GM18861 (cell line): ENCODE data around the gene SDF4.

Experiments
- ATAC-seq: cut with Tn5 transposase; IDR thresholded peaks from one replicate; pipeline ENCODE4 v1.9.1; 2021; ENCODE audit not compliant: unreplicated experiment

The SDF4 gene

GRCh38 chr1:1215080-1215676 lies 16.6 kb downstream of the SDF4 start:
- ATAC-seq = no peak

- ATAC-seq = no peak
Measured at GRCh38 chr1:1213345-1214265, 18.2 kb downstream of the SDF4 start, which contains the start of gene TNFRSF4. TSS of gene TNFRSF4 (minus strand) at chr1:1214153. CDS start at chr1:1214127, 26 bp downstream.

DNA sequence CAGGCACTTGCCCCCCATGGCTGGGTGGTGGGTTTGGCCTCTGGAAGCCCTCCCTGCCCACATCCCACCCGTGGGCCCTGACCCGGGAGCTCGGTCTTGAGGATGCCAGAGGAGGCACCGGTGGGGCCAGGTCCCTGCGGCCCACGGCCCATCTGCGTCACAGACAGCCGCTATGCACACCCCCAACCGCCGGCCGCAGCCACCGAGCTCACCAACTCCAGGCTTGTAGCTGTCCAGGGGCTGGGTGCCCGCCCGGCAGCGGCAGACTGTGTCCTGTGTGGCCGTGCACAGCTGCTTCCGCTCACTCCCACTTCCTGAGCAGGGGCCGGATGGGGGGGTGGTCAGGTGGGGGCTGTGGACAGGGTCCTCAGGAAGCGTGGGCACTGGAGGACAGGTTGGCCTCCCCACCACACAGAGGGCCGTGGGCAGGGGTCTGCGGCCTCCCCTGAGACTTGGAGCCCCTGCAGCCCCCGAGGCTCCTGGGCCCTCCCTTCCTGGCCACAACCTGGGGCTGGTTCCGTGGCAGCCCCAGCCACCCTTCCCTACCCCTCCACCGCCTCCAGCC lies 18.9 kb downstream of the SDF4 start:
- no peak for ATAC-seq

GRCh38 chr1:1211541-1212441 lies 20.0 kb downstream of the SDF4 start:
- ATAC-seq = no peak

- no peak for ATAC-seq
Measured at GRCh38 chr1:1210726-1211540, 20.9 kb downstream of the SDF4 start.

DNA sequence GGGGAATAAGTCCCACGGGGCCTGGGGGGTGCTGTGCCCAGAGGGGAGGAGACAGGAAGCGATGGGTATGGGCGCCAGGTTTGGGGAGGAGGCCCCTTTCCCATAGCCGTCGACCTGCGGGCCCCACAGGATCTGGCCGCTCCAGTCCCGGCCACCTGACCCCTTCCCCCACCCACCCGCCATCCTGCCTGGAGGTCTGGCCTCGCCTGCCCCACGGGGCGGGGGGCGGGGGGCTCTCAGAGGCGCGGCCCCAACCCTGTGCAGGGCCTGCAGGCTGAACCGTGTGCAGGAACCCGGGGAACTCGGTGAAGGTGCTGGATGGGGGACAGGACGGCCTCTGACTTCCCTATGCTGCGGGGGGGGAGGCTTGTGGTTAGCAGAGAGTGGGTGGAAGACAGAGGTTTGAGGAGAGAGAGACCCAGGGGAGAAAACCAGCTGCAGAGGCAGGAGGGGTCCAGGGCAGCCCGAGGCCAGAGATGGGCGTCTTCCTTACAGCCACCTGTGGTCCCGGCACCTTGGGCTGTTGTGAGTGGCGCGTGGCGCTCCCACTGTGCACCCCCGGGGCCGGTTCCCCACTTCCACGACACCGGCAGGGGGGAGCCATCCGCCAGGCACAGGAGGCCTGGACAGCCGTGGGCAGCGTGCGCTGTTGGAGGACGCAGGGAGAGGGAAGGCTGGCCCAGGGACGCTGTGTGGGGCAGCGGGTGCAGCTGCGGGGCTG lies 22.9 kb downstream of the SDF4 start:
- no peak for ATAC-seq

DNA sequence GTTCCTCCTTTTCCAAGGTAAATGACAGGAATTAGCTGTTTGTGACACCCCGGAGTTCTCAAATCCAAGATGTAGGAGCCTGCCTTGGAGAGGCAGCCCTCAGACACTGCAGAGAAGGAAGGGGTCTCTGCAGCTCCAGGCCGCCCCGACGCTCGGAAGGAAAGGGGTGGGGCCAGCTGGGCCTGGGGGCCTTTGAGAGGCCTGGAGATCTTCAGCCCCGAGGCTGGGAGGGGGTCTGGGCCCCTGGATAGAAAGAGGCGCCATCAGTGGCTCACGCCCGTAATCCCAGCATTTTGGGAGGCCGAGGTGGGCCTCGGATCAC lies 24.3 kb downstream of the SDF4 start:
- no peak for ATAC-seq

GRCh38 chr1:1206966-1207531 lies 24.8 kb downstream of the SDF4 start:
- ATAC-seq = no peak

DNA sequence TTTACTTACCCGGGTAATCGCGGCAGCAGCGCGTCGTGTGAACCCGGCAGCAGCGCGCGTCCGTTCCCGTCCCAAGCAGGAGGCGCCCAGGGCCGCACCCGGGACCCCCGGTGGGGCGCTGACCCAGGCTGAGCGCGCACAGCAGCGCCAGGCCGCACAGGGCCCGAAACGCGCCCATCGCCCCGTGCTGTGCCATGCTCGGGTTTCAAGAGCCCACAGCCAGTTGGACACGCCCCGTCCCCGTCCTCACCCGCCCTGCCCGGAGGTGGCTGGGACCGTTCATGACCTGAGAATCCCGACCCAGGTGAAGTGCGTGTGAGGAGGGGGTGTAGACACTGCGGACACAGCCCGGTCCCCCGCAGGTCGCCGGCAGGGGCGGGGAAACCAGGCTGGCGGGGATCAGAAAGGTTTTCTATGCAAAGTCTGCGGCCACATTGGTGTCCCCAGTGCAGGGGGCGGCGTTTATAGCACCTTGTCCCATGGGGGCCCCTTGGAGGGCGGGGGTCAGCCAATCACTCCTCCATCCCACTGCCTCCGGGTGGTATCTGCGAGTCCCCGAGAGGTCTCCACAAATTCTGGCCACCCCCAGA lies 25.3 kb downstream of the SDF4 start, which contains the start of gene TNFRSF18:
TNFRSF18 (minus strand) TSS at position 217 of the 590 bp plus-strand sequence; CDS start at position 196, 21 bp downstream.
- peak; percentile 35 for ATAC-seq

- no peak for ATAC-seq
Measured at GRCh38 chr1:1205769-1206375, 25.9 kb downstream of the SDF4 start.

GRCh38 chr1:1204998-1205768 lies 26.6 kb downstream of the SDF4 start:
- no peak for ATAC-seq

GRCh38 chr1:1204425-1204920 lies 27.3 kb downstream of the SDF4 start:
- ATAC-seq = no peak

GRCh38 chr1:1203561-1204424 lies 28.0 kb downstream of the SDF4 start:
- no peak for ATAC-seq

DNA sequence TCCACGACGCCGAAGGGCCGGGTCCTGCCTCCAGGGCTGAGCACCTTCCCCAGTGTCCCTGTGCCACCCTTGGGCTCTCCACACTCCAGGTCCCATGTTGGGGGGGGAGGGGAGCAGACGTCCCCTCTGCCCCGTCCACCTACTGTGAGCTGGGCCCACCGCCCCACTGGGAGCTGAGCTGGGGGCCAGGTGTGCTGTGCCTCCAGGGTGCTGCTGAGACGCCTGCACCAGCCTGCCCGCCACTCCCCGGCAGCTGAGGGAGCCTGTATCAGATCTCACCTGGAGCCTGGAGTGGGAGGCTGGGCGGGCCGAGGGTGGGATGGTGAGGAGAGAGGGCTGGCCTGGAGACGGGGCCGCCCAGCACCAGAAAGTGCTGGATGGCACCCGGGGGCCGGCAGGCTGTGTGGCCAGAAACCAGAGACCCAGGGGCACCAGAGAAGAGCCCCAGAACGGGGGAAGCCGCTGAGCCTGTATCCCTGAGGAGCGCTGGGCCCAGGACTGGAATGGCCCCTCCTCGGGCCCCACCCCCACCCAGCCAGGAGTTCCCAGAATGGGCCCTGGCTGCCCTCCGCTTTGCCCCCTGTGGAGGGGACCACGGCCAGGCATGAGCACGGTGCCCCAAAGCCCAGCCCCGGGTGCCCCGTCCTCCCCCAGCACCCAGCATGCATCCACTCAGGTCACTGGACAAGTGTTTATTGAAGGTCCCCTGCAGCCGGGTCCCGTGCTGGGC lies 28.8 kb downstream of the SDF4 start:
- no peak for ATAC-seq

GRCh38 chr1:1200876-1201810 lies 30.7 kb downstream of the SDF4 start:
- ATAC-seq = no peak
